Neural progenitor cell (in vitro differentiated cells): ENCODE results near the gene SULT1A3. TPM values are rescaled to one million over a fixed set of nuclear protein-coding genes. Genes with fewer than 3 reads are reported as not detected.
"Not testable (repeated sequence)": the region's sequence is repeated elsewhere in the genome, so short reads cannot be mapped to it uniquely, and the experiment has no call there.

Source experiments
- DNase-seq: peaks from one replicate; pipeline ENCODE4 v3.0.0-alpha.2; 2016; ENCODE audit warnings: low spot score
- H2AFZ ChIP-seq: fragments of 200-600 bp; sonication (generic); replicated peaks from 2 replicates; pipeline ENCODE4 v1.6.1; 2016; ENCODE audit warnings: antibody characterized with exemption
- H3F3A ChIP-seq: fragments of 200-600 bp; sonication (generic); 2 replicates; pipeline ENCODE4 v1.6.1; 2016; ENCODE audit warnings: antibody characterized with exemption, low read depth
- H3K27ac ChIP-seq: fragments of 200-600 bp; sonication (generic); 2 replicates; pipeline ENCODE4 v1.5.1; 2016; ENCODE audit warnings: mild to moderate bottlenecking
- H3K27me3 ChIP-seq: fragments of 200-600 bp; sonication (generic); 2 replicates; pipeline ENCODE4 v1.6.1; 2016; ENCODE audit warnings: mild to moderate bottlenecking, moderate library complexity
- H3K36me3 ChIP-seq: fragments of 200-600 bp; sonication (generic); 2 replicates; pipeline ENCODE4 v1.5.1; 2016
- H3K4me1 ChIP-seq: fragments of 200-600 bp; sonication (generic); 2 replicates; pipeline ENCODE4 v1.6.1; 2016; ENCODE audit warnings: mixed run types
- H3K4me2 ChIP-seq: fragments of 200-600 bp; sonication (generic); 2 replicates; pipeline ENCODE4 v1.6.1; 2016
- H3K4me3 ChIP-seq: fragments of 200-600 bp; sonication (generic); 2 replicates; pipeline ENCODE4 v1.5.1; 2016
- H3K79me2 ChIP-seq: fragments of 200-600 bp; sonication (generic); 2 replicates; pipeline ENCODE4 v1.6.1; 2016; ENCODE audit warnings: low read depth
- H3K9ac ChIP-seq: fragments of 200-600 bp; sonication (generic); 2 replicates; pipeline ENCODE4 v1.6.1; 2016
- H3K9me3 ChIP-seq: fragments of 200-600 bp; sonication (generic); 2 replicates; pipeline ENCODE4 v1.5.1; 2016; ENCODE audit warnings: low read depth
- H4K20me1 ChIP-seq: fragments of 200-600 bp; sonication (generic); 2 replicates; pipeline ENCODE4 v1.6.1; 2016; ENCODE audit warnings: low read depth
- H3K27ac Mint-ChIP-seq: 3 replicates; pipeline ENCODE4 v1.8.0; 2021; ENCODE audit warnings: mixed read lengths
- H3K27me3 Mint-ChIP-seq: 2 replicates; pipeline ENCODE4 v1.8.0; 2022; ENCODE audit warnings: low read depth, mild to moderate bottlenecking, inconsistent platforms, moderate library complexity, mixed read lengths; ENCODE audit not compliant: insufficient read depth
- H3K36me3 Mint-ChIP-seq: 3 replicates; pipeline ENCODE4 v1.8.0; 2021; ENCODE audit warnings: mixed read lengths
- H3K4me1 Mint-ChIP-seq: 3 replicates; pipeline ENCODE4 v1.8.0; 2021; ENCODE audit warnings: mixed read lengths
- H3K4me3 Mint-ChIP-seq: 3 replicates; pipeline ENCODE4 v1.8.0; 2021; ENCODE audit warnings: mild to moderate bottlenecking, moderate library complexity, mixed read lengths
- H3K9me3 Mint-ChIP-seq: 3 replicates; pipeline ENCODE4 v1.8.0; 2020; ENCODE audit warnings: mixed read lengths
- CTCF ChIP-seq: fragments of 200-600 bp; sonication (generic); IDR thresholded peaks from 2 replicates; pipeline ENCODE4 v1.5.1; 2017; ENCODE audit warnings: antibody characterized with exemption, mild to moderate bottlenecking
- EZH2 ChIP-seq: fragments of 200-600 bp; sonication (generic); IDR thresholded peaks from 2 replicates; pipeline ENCODE4 v1.6.1; 2017; ENCODE audit warnings: antibody characterized with exemption, mild to moderate bottlenecking, moderate library complexity
- EZH2phosphoT487 ChIP-seq: fragments of 200-600 bp; sonication (generic); IDR thresholded peaks from 2 replicates; pipeline ENCODE4 v1.6.1; 2017; ENCODE audit warnings: antibody characterized with exemption
- total RNA-seq: library from RNA; depleted of rRNA; stranded (reverse); fragments of >200 nt; gene quantifications from 2 replicates; pipeline ENCODE4 v1.2.3, GENCODE V29; 2015; ENCODE audit warnings: low replicate concordance

SULT1A3 gene
- total RNA-seq, 1 donor from 2014 or later, result 6.2 TPM

- H3K9me3 ChIP-seq, result no peaks in the 10 kb centered on the region
- H3K79me2 ChIP-seq, result no peaks in the 10 kb centered on the region
- Mint-ChIP-seq H3K9me3 (peaks cover 3% of the 10 kb centered on the region), H3K4me3 (no peak overlapping the region), H3K4me1 (peaks cover 2% of the 10 kb centered on the region), H3K27me3 (peaks cover 5% of the 10 kb centered on the region), H3K36me3 (no peaks in the 10 kb centered on the region), H3K27ac (no peak overlapping the region)
- H3K27me3 ChIP-seq, result no peaks in the 10 kb centered on the region
- H3K4me1 ChIP-seq, result no peaks in the 10 kb centered on the region
- no peak overlapping the region for H3K4me2 ChIP-seq
- no peak for TF ChIP-seq CTCF
- TF ChIP-seq EZH2phosphoT487, result no peak
- TF ChIP-seq EZH2, result no peak
- peaks cover 6% of the 10 kb centered on the region for H3F3A ChIP-seq
- no peak overlapping the region for H2AFZ ChIP-seq
- no peak overlapping the region for H3K27ac ChIP-seq
- no peak overlapping the region for H3K9ac ChIP-seq
- no peak overlapping the region for H3K4me3 ChIP-seq
- H4K20me1 ChIP-seq, result no peaks in the 10 kb centered on the region
- no peaks in the 10 kb centered on the region for H3K36me3 ChIP-seq
- no peak for DNase-seq
These were observed 26.0 kb upstream of the SULT1A3 start for GRCh38 chr16:30173054-30173453.

GRCh38 chr16:30176876-30177275, 22.2 kb upstream of the SULT1A3 start:
- H3K4me3 Mint-ChIP-seq, H3K36me3 ChIP-seq, H3K4me1 ChIP-seq, H3K79me2 ChIP-seq, DNase-seq, H3K9me3 Mint-ChIP-seq, H3K36me3 Mint-ChIP-seq, H2AFZ ChIP-seq, H4K20me1 ChIP-seq, H3K9ac ChIP-seq, H3K9me3 ChIP-seq, H3K27ac Mint-ChIP-seq, H3F3A ChIP-seq, H3K4me1 Mint-ChIP-seq, H3K4me3 ChIP-seq, H3K4me2 ChIP-seq, H3K27me3 Mint-ChIP-seq, H3K27ac ChIP-seq: not testable (repeated sequence)
- H3K27me3 ChIP-seq, result peaks cover 16% of the 10 kb centered on the region

- H3K27me3 Mint-ChIP-seq, result peaks cover 9% of the 10 kb centered on the region
- Histone ChIP-seq H2AFZ (no peak overlapping the region), H3K4me1 (peaks cover 2% of the 10 kb centered on the region), H3K4me3 (no peak overlapping the region), H3F3A (peaks cover 14% of the 10 kb centered on the region), H3K4me2 (no peak overlapping the region), H3K79me2 (no peaks in the 10 kb centered on the region), H3K36me3 (no peaks in the 10 kb centered on the region), H3K9me3 (no peaks in the 10 kb centered on the region), H3K27me3 (peaks cover 34% of the 10 kb centered on the region), H3K9ac (no peak overlapping the region), H3K27ac (no peak overlapping the region), H4K20me1 (peaks cover 3% of the 10 kb centered on the region)
- H3K36me3 Mint-ChIP-seq, result no peaks in the 10 kb centered on the region
- peaks cover 4% of the 10 kb centered on the region for H3K4me1 Mint-ChIP-seq
- no peak overlapping the region for H3K4me3 Mint-ChIP-seq
- no peak for DNase-seq
- H3K27ac Mint-ChIP-seq, result no peak overlapping the region
- TF ChIP-seq EZH2phosphoT487 (no peak), CTCF (no peak), EZH2 (no peak)
- H3K9me3 Mint-ChIP-seq, result no peaks in the 10 kb centered on the region
These were observed 19.9 kb upstream of the SULT1A3 start for GRCh38 chr16:30179195-30179594.

GRCh38 chr16:30179931-30180330, 19.1 kb upstream of the SULT1A3 start:
- no peaks in the 10 kb centered on the region for H3K9me3 ChIP-seq
- Mint-ChIP-seq H3K27me3 (peaks cover 10% of the 10 kb centered on the region), H3K4me3 (no peak overlapping the region)

More at GRCh38 chr16:30179931-30180330, 19.1 kb upstream of the SULT1A3 start:
- peaks cover 10% of the 10 kb centered on the region for H3K4me1 Mint-ChIP-seq
- H3K79me2 ChIP-seq, result no peaks in the 10 kb centered on the region
- H2AFZ ChIP-seq, result no peak overlapping the region
- peaks cover 7% of the 10 kb centered on the region for H4K20me1 ChIP-seq
- H3K4me3 ChIP-seq, result no peak overlapping the region
- TF ChIP-seq EZH2 (no peak), CTCF (no peak), EZH2phosphoT487 (no peak)
- no peaks in the 10 kb centered on the region for H3K36me3 Mint-ChIP-seq
- peaks cover 41% of the 10 kb centered on the region for H3K27me3 ChIP-seq
- H3K4me2 ChIP-seq, result no peak overlapping the region
- H3F3A ChIP-seq, result peaks cover 14% of the 10 kb centered on the region
- no peak for DNase-seq
- no peak overlapping the region for H3K9ac ChIP-seq
- H3K36me3 ChIP-seq, result no peaks in the 10 kb centered on the region
- peaks cover 2% of the 10 kb centered on the region for H3K4me1 ChIP-seq
- H3K27ac Mint-ChIP-seq, result no peak overlapping the region
- H3K9me3 Mint-ChIP-seq, result no peaks in the 10 kb centered on the region
- H3K27ac ChIP-seq, result no peak overlapping the region
